Measurements from ENCODE around the gene TIGD6. TPM values are rescaled to one million over a fixed set of nuclear protein-coding genes. Genes with fewer than 3 reads are reported as not detected.

The TIGD6 gene
- total and polyA plus RNA-seq, 9 of the 15 experiments (the other 6 are each of a cell fraction or from before 2014, with no cell fraction given) = 1.8 to 6.3 (median 3.9) TPM

DNA sequence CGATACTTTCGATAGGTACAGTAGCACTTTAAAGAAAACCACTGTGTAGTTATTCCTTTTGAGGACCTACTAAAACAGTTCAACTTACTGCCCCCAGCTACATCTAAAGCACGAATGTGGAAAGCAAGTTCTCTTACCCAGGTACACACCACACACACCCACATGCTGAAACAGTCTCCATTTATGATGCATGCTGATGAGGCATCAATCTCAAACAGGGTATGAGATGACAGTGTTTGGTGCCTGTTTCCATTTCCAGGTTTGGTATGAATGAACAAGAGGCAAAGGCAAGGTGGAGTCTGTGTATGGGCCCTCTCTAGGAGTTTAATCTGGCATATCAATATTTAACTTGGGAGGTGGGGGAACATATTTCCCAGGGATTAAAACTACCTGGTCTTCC is 14.0 kb upstream of the TIGD6 start:
- no peaks in the 10 kb centered on the region for H3K9me1 ChIP-seq (ENCODE audit: control insufficient read depth, insufficient read depth, low read length)
- DNase-seq (ENCODE audit: extremely low read depth in 1 of 4, low spot score in 3 of 4) (no peak), FAIRE-seq (no peak), ATAC-seq (no peak)
- no peaks in the 10 kb centered on the region for H3K27me3 ChIP-seq (ENCODE audit: control insufficient read depth in 2 of 2, insufficient read depth in 2 of 2, low read length in 2 of 2)
- ChIA-PET POLR2A (interaction anchor here (0.5 to 0.7 kb wide), 2 partner anchors 17 to 194 kb away, joined by 3 read pairs; no protein-coding TSS in a partner anchor), CTCF (ENCODE audit: low intra/inter-chr PET ratio) (no interaction called here)
- no TSS peak for BruUV-seq (replicated peaks)
- peaks cover 99% of the 10 kb centered on the region for H3K36me3 ChIP-seq (ENCODE audit: control insufficient read depth, insufficient read depth, low read length)
- 83% methylated on average over 3 of the region's 3 CpGs for WGBS (ENCODE audit: insufficient coverage, low coverage, missing lambda C conversion rate)
- H3K27ac ChIP-seq (ENCODE audit: extremely low read depth, low read depth, low read length) = no peak overlapping the region
- H3K9me3 ChIP-seq (replicated peaks; ENCODE audit: control insufficient read depth, insufficient read depth, low read depth, low read length) = no peaks in the 10 kb centered on the region; the same call in 1 of the 2 replicates
- no peak overlapping the region for H3K9ac ChIP-seq (ENCODE audit: insufficient read depth in 1 of 2, low read depth in 2 of 2, low read length in 2 of 2)
- H3K79me2 ChIP-seq (ENCODE audit: control insufficient read depth, insufficient read depth, low read length) = 0 out of 3 replicates have a peak, but pooled peaks cover 6% of the 10 kb centered on the region
- no peak overlapping the region for H3K4me2 ChIP-seq (ENCODE audit: insufficient read depth, low read length)
- peaks cover 2 to 12% of the 10 kb centered on the region in 2 experiments; a peak in 2 of 5 replicates for H3K4me1 ChIP-seq (replicated peaks in 1 of 2; ENCODE audit: control insufficient read depth in 2 of 2, insufficient read depth in 2 of 2, low read length in 2 of 2)
- peaks cover 10% of the 10 kb centered on the region; the same call in 1 of the 2 replicates for H4K20me1 ChIP-seq (replicated peaks; ENCODE audit: control insufficient read depth, insufficient read depth, low read length)
- intact Hi-C loops (cut with micrococcal nuclease) (no loop called here), in situ Hi-C loops (cut with MboI) (no loop called here)
- no peak overlapping the region for H2AFZ ChIP-seq (ENCODE audit: low read depth, low read length)
- TF ChIP-seq TOE1 (IDR thresholded peaks at IDR 0.05; ENCODE audit: borderline replicate concordance) (no peak), TOE1 (CRISPR knock-in tag; IDR thresholded peaks at IDR 0.05; ENCODE audit: borderline replicate concordance, low read depth) (no peak), ETS2 (tag; IDR thresholded peaks at IDR 0.05; ENCODE audit: borderline replicate concordance, poor library complexity, severe bottlenecking) (no peak)
- H3K4me3 ChIP-seq = no peak overlapping the region

DNA sequence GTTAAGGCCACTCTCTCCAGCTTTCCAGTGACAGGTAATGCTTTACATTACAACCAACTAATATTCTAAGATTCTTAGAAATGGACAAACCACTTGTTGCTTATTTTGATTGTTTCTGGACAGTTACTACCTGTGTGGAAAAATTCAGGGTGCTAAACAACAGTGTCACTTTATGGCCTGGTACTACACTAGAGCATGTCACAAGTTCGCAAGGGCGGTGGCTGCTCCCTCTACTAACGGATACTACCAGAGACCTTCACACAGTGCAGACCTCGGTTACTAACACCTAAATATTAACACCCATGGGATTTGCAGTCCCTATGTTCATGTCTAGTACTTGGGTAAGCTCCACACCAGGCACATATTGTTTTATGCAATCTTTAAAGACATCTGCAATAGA is 13.5 kb upstream of the TIGD6 start:
- FAIRE-seq (no peak), DNase-seq (ENCODE audit: extremely low read depth in 1 of 4, low spot score in 3 of 4) (no peak), ATAC-seq (no peak)
- in situ Hi-C loops (cut with MboI) (no loop called here), intact Hi-C loops (cut with micrococcal nuclease) (no loop called here)
- Histone ChIP-seq H3K9ac (ENCODE audit: insufficient read depth in 1 of 2, low read depth in 2 of 2, low read length in 2 of 2) (no peak overlapping the region), H4K20me1 (replicated peaks; ENCODE audit: control insufficient read depth, insufficient read depth, low read length) (peaks cover 10% of the 10 kb centered on the region; the same call in 1 of the 2 replicates), H3K27ac (ENCODE audit: extremely low read depth, low read depth, low read length) (no peak overlapping the region), H3K9me3 (replicated peaks; ENCODE audit: control insufficient read depth, insufficient read depth, low read depth, low read length) (no peaks in the 10 kb centered on the region; the same call in 1 of the 2 replicates), H3K4me3 (no peak overlapping the region), H3K4me2 (ENCODE audit: insufficient read depth, low read length) (no peak overlapping the region), H3K4me1 (replicated peaks in 1 of 2; ENCODE audit: control insufficient read depth in 2 of 2, insufficient read depth in 2 of 2, low read length in 2 of 2) (peaks cover 2 to 14% of the 10 kb centered on the region in 2 experiments; a peak in 2 of 5 replicates), H3K36me3 (ENCODE audit: control insufficient read depth, insufficient read depth, low read length) (peaks cover 99% of the 10 kb centered on the region), H3K79me2 (ENCODE audit: control insufficient read depth, insufficient read depth, low read length) (0 out of 3 replicates have a peak, but pooled peaks cover 6% of the 10 kb centered on the region), H3K27me3 (ENCODE audit: control insufficient read depth in 2 of 2, insufficient read depth in 2 of 2, low read length in 2 of 2) (no peaks in the 10 kb centered on the region), H3K9me1 (ENCODE audit: control insufficient read depth, insufficient read depth, low read length) (no peaks in the 10 kb centered on the region), H2AFZ (ENCODE audit: low read depth, low read length) (no peak overlapping the region)
- POLR2A ChIA-PET = interaction anchor here (0.5 kb wide), 1 partner anchor 17 kb away, joined by 3 read pairs; no protein-coding TSS in a partner anchor
- WGBS (ENCODE audit: insufficient coverage, low coverage, missing lambda C conversion rate) = 91% methylated on average over 4 of the region's 4 CpGs
- BruUV-seq (replicated peaks) = no TSS peak
- CTCF ChIA-PET (ENCODE audit: low intra/inter-chr PET ratio) = no interaction called here
- TF ChIP-seq ELF4 (CRISPR knock-in tag; IDR thresholded peaks at IDR 0.05) = no peak
- TF ChIP-seq MYNN (IDR thresholded peaks at IDR 0.05) = no peak
- TF ChIP-seq MYNN (CRISPR knock-in tag; IDR thresholded peaks at IDR 0.05) = no peak
- TF ChIP-seq TAF9B (IDR thresholded peaks at IDR 0.05; ENCODE audit: partially characterized antibody) = no peak
- TF ChIP-seq, protein P1, sequence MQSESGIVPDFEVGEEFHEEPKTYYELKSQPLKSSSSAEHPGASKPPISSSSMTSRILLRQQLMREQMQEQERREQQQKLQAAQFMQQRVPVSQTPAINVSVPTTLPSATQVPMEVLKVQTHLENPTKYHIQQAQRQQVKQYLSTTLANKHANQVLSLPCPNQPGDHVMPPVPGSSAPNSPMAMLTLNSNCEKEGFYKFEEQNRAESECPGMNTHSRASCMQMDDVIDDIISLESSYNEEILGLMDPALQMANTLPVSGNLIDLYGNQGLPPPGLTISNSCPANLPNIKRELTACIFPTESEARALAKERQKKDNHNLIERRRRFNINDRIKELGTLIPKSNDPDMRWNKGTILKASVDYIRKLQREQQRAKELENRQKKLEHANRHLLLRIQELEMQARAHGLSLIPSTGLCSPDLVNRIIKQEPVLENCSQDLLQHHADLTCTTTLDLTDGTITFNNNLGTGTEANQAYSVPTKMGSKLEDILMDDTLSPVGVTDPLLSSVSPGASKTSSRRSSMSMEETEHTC (IDR thresholded peaks at IDR 0.05) = no peak
